Type B pancreatic cell (in vitro differentiated cells): ENCODE measurements around the gene HTR4. TPM values are rescaled to one million over a fixed set of nuclear protein-coding genes. Genes with fewer than 3 reads are reported as not detected.
"Not testable (repeated sequence)": the region's sequence is repeated elsewhere in the genome, so short reads cannot be mapped to it uniquely, and the experiment has no call there.

ENCODE experiments used
- DNase-seq: peaks from one replicate; pipeline ENCODE4 v3.0.0; 2021; ENCODE audit warnings: mixed read lengths; ENCODE audit not compliant: unreplicated experiment; ENCODE audit errors: extremely low spot score
- H3K27ac Mint-ChIP-seq: 2 replicates; pipeline ENCODE4 v1.8.0; 2021; ENCODE audit warnings: mild to moderate bottlenecking, mixed read lengths
- H3K27me3 Mint-ChIP-seq: 2 replicates; pipeline ENCODE4 v1.8.0; 2021; ENCODE audit warnings: mixed read lengths
- H3K36me3 Mint-ChIP-seq: 2 replicates; pipeline ENCODE4 v1.8.0; 2021; ENCODE audit warnings: mixed read lengths
- H3K4me1 Mint-ChIP-seq: one replicate; pipeline ENCODE4 v1.8.0; 2021; ENCODE audit warnings: mixed read lengths; ENCODE audit not compliant: unreplicated experiment
- H3K4me3 Mint-ChIP-seq: 2 replicates; pipeline ENCODE4 v1.8.0; 2021; ENCODE audit warnings: mild to moderate bottlenecking, mixed read lengths
- H3K9me3 Mint-ChIP-seq: 2 replicates; pipeline ENCODE4 v1.8.0; 2021; ENCODE audit warnings: mixed read lengths
- total RNA-seq: library from RNA; stranded (reverse); gene quantifications from 2 replicates; pipeline ENCODE4 v1.2.1, GENCODE V29; 2021; ENCODE audit warnings: low replicate concordance
- TF ChIP-seq, protein P1 (sequence below): fragments of 200-600 bp; sonication (generic); conservative IDR thresholded peaks from 2 replicates; pipeline ENCODE4 v1.5.0; 2021; ENCODE audit warnings: antibody characterized with exemption, mild to moderate bottlenecking

The HTR4 gene
- total RNA-seq, 1 donor from 2014 or later, result 0.29 TPM

DNA sequence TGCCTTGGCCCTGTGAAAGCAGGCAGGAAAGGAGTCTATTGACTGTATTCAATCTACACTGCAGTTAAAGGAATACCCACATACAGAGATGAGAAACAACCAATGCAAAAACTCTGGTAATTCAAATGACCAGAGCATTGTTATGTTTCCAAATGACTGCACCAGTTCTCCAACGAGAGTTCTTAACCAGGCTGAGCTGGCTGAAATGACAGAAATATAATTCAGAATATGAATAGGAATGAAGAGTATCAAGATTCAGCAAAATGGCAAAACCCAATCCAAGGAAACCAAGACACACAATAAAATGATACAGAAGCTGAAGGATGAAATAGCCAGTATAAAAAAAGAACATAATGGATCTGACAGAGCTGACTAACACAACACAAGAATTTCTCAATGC is 119.1 kb downstream of the HTR4 start:
- TF ChIP-seq, protein P1, sequence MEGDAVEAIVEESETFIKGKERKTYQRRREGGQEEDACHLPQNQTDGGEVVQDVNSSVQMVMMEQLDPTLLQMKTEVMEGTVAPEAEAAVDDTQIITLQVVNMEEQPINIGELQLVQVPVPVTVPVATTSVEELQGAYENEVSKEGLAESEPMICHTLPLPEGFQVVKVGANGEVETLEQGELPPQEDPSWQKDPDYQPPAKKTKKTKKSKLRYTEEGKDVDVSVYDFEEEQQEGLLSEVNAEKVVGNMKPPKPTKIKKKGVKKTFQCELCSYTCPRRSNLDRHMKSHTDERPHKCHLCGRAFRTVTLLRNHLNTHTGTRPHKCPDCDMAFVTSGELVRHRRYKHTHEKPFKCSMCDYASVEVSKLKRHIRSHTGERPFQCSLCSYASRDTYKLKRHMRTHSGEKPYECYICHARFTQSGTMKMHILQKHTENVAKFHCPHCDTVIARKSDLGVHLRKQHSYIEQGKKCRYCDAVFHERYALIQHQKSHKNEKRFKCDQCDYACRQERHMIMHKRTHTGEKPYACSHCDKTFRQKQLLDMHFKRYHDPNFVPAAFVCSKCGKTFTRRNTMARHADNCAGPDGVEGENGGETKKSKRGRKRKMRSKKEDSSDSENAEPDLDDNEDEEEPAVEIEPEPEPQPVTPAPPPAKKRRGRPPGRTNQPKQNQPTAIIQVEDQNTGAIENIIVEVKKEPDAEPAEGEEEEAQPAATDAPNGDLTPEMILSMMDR, result no peak
- H3K36me3 Mint-ChIP-seq, result no peaks in the 10 kb centered on the region

GRCh38 chr5:148532969-148533670 is 121.2 kb downstream of the HTR4 start:
- Mint-ChIP-seq H3K4me3 (no peak overlapping the region), H3K27ac (no peak overlapping the region), H3K27me3 (peaks cover 20% of the 10 kb centered on the region), H3K36me3 (no peaks in the 10 kb centered on the region), H3K9me3 (peaks cover 11% of the 10 kb centered on the region), H3K4me1 (no peaks in the 10 kb centered on the region)
- DNase-seq, result no peak
- TF ChIP-seq, protein P1, result no peak

More for the DNA sequence above, 119.1 kb downstream of the HTR4 start:
- Mint-ChIP-seq H3K27ac (no peak overlapping the region), H3K4me3 (no peak overlapping the region), H3K9me3 (peaks cover 5% of the 10 kb centered on the region), H3K27me3 (peaks cover 24% of the 10 kb centered on the region), H3K4me1 (no peaks in the 10 kb centered on the region)
- no peak for DNase-seq

DNA sequence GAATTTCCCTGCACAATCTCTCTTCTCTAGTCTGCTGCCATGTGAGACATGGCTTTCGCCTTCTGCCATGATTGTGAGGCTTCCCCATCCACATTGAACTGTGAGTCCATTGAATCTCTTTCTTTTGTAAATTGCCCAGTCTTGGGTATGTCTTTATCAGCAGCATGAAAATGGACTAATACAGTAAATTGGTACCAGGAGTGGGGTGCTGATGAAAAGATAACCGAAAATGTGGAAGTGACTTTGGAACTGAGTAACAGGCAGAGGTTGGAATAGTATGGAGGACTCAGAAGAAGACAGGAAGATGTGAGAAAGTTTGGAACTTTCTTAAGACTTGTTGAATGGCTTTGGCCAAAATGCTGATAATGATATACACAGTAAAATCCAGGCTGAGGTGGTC is 124.9 kb downstream of the HTR4 start:
- not testable (repeated sequence) for H3K27ac Mint-ChIP-seq, H3K4me3 Mint-ChIP-seq, DNase-seq, H3K36me3 Mint-ChIP-seq, H3K9me3 Mint-ChIP-seq, H3K27me3 Mint-ChIP-seq, H3K4me1 Mint-ChIP-seq

- H3K4me1 Mint-ChIP-seq, result no peaks in the 10 kb centered on the region
- peaks cover 14% of the 10 kb centered on the region for H3K27me3 Mint-ChIP-seq
- H3K9me3 Mint-ChIP-seq, result peaks cover 4% of the 10 kb centered on the region
- TF ChIP-seq, protein P1, result no peak
- DNase-seq, result no peak
- no peaks in the 10 kb centered on the region for H3K36me3 Mint-ChIP-seq
- no peak overlapping the region for H3K4me3 Mint-ChIP-seq
- no peak overlapping the region for H3K27ac Mint-ChIP-seq
These were observed 129.6 kb downstream of the HTR4 start for GRCh38 chr5:148524721-148525120.

- H3K27ac Mint-ChIP-seq, result no peak overlapping the region
- no peak for DNase-seq
These were observed 131.2 kb downstream of the HTR4 start for GRCh38 chr5:148523139-148523538.

GRCh38 chr5:148515460-148515859 is 138.9 kb downstream of the HTR4 start:
- Mint-ChIP-seq H3K36me3 (no peaks in the 10 kb centered on the region), H3K9me3 (no peaks in the 10 kb centered on the region), H3K4me3 (no peak overlapping the region), H3K27ac (no peak overlapping the region), H3K4me1 (no peaks in the 10 kb centered on the region), H3K27me3 (no peaks in the 10 kb centered on the region)
- DNase-seq, result no peak
- TF ChIP-seq, protein P1, result no peak

More at GRCh38 chr5:148523139-148523538, 131.2 kb downstream of the HTR4 start:
- peaks cover 14% of the 10 kb centered on the region for H3K27me3 Mint-ChIP-seq
- no peak overlapping the region for H3K4me3 Mint-ChIP-seq
- H3K4me1 Mint-ChIP-seq, result no peaks in the 10 kb centered on the region
- TF ChIP-seq, protein P1, result no peak
- no peaks in the 10 kb centered on the region for H3K9me3 Mint-ChIP-seq
- H3K36me3 Mint-ChIP-seq, result no peaks in the 10 kb centered on the region
